Heart left ventricle (tissue), 16 donors: Measurements from ENCODE around the gene PRKACA. TPM values are rescaled to one million over a fixed set of nuclear protein-coding genes. Genes with fewer than 3 reads are reported as not detected.

ENCODE experiments used
- ATAC-seq, 4 donors: fragments of 200-7000 bp; cut with Tn5 transposase; one replicate each; pipeline ENCODE4 v1.9.1; 2020 to 2022; ENCODE audit warnings: moderate library complexity in 4 of 4, mild to moderate bottlenecking in 3 of 4, moderate number of reproducible peaks in 1 of 4
- DNase-seq, 5 donors: peaks; one replicate each; pipeline ENCODE4 v3.0.0-alpha.2; 2020
- H3K27ac ChIP-seq, 12 donors: fragments of 200-600 bp; sonication (generic) in 4 of 12; one replicate each; pipeline versions ENCODE4 v1.5.0 to v1.8.0; 2016 to 2022; ENCODE audit warnings: mild to moderate bottlenecking in 2 of 12
- H3K27me3 ChIP-seq, 9 donors: fragments of 200-600 bp; sonication (generic) in 2 of 9; one replicate each; pipeline versions ENCODE4 v1.5.1 to v1.8.0; 2016 to 2022; ENCODE audit warnings: mild to moderate bottlenecking in 3 of 9
- H3K36me3 ChIP-seq, 9 donors: fragments of 200-600 bp; sonication (generic) in 2 of 9; one replicate each; pipeline versions ENCODE4 v1.5.0 to v1.8.0; 2018 to 2022; ENCODE audit warnings: mild to moderate bottlenecking in 2 of 9
- H3K4me1 ChIP-seq, 12 donors: fragments of 200-600 bp; sonication (generic) in 4 of 12; one replicate each; pipeline versions ENCODE4 v1.5.0 to v1.8.0; 2016 to 2022; ENCODE audit warnings: mild to moderate bottlenecking in 3 of 12
- H3K4me3 ChIP-seq, 12 donors: fragments of 200-600 bp; sonication (generic) in 4 of 12; one replicate each; pipeline versions ENCODE4 v1.5.0 to v1.8.0; 2017 to 2022; ENCODE audit warnings: mild to moderate bottlenecking in 9 of 12, moderate library complexity in 4 of 12
- H3K9me3 ChIP-seq, 12 donors: fragments of 200-600 bp; sonication (generic) in 4 of 12; one replicate each; pipeline versions ENCODE4 v1.5.0 to v1.8.0; 2016 to 2022; ENCODE audit warnings: mild to moderate bottlenecking in 1 of 12
- CTCF ChIP-seq, 12 donors: fragments of 200-600 bp; sonication (generic) in 4 of 12; IDR thresholded peaks; one replicate each; pipeline versions ENCODE4 v1.5.0 to v1.8.0; 2018 to 2022; ENCODE audit warnings: antibody characterized with exemption in 12 of 12, mild to moderate bottlenecking in 5 of 12
- POLR2A ChIP-seq, 2 donors: fragments of 450-650 bp; IDR thresholded peaks; one replicate each; pipeline ENCODE4 v1.6.1; 2017; ENCODE audit warnings: antibody characterized with exemption in 2 of 2, mild to moderate bottlenecking in 2 of 2, moderate library complexity in 2 of 2
- WGBS, 4 donors: extraction: QIAGEN DNeasy Blood & Tissue Kit in 2 of 4; methylation state at CpG; one replicate each; pipeline versions ENCODE4 v1.1.5 to v1.1.7; 2013 to 2018; 5-methylcytosine and 5-hydroxymethylcytosine counted together
- intact Hi-C, 10 donors: fragments of 100-400 bp; cut with DNase I; formaldehyde crosslinking; loops; one replicate each; pipeline versions ENCODE4 v1.11.1 to v1.14.2; 2022
- polyA plus RNA-seq, 2 donors: library from polyadenylated mRNA; stranded (reverse); fragments of 200-250 nt; gene quantifications; one replicate each; pipeline ENCODE4 v1.2.3, GENCODE V29; 2013
- total RNA-seq, 9 donors: library from RNA; depleted of rRNA in 2 of 9; stranded (reverse); fragments of >200 nt in 2 of 9; fragmentation: NEBNext Ultra II Directional in 3 of 9; extraction: Animal tissue kit (Norgen Biotek cat#: 25700) in 3 of 9; gene quantifications; one replicate each; pipeline versions ENCODE4 v1.1.0 to v1.2.4, GENCODE V29; 2016 to 2023
- donor health status: ischemic (EF 13 %, LVEDD 7.1; RV severe dilation, severe dysfunction).
- donor health status: healthy with polysubstance abuse.
- donor health status: DM: no; HTN: yes; CAD: no.
- donor health status: DM: no; HTN: no; CAD: no.
- donor health status: ischemic (EF 25% LVEDD 6.9; RV normal size, moderate dysfunction).
- donor health status: ischemic (EF 25% LVEDD 5.7; RV mildly dilated, moderate dysfunction).
- donor health status: healthy.
- donor health status: DM: yes; HTN: yes; CAD: no.
- donor health status: ischemic (EF 35%, LVEDD 5.7; RV mildly dilated, moderate dysfunction).
- donor health status: nonischemic (EF 11% LVEDD 7.7; RV severe dilation, severe dysfunction).
- donor health status: DM: yes; HTN: yes; CAD: no.
- donor health status: PGD.
- donor health status: ischemic (EF 29% LVEDD 5.4; RV normal size, mild dysfunction).
- donor health status: nonischemic (EF 23%, LVEDD 6.1; RV moderate dilation, normal function).

PRKACA gene
- total and polyA plus RNA-seq, 11 donors, result 216 to 554 (median 454) TPM

- no peak overlapping the region for H3K27ac ChIP-seq
- ATAC-seq, result no peak
- peaks cover 5 to 34% (median 28%) of the 10 kb centered on the region in 9 donors for H3K27me3 ChIP-seq
- DNase-seq, result no peak
- no peaks in the 10 kb centered on the region for H3K9me3 ChIP-seq
- intact Hi-C loops, result loop anchor here in 1 of 10 donors (10.0 kb wide), 1 partner anchor 174 kb away; no protein-coding TSS in a partner anchor
- 17 to 21% (median 18%) methylated on average over 11 to 15 of the region's 15 CpGs for WGBS, 4 donors
- H3K36me3 ChIP-seq, result no peaks in the 10 kb centered on the region
- TF ChIP-seq POLR2A (IDR thresholded peaks at IDR 0.05), result no peak
- TF ChIP-seq CTCF (IDR thresholded peaks at IDR 0.05), result peak; percentile 41 to 68 (median 57)
- peaks cover 0 to 18% (median 2%) of the 10 kb centered on the region in 12 donors for H3K4me1 ChIP-seq
- no peak overlapping the region for H3K4me3 ChIP-seq
Measured at GRCh38 chr19:14059093-14059480, 58.5 kb downstream of the PRKACA start.

GRCh38 chr19:14058182-14059092 is 59.1 kb downstream of the PRKACA start:
- H3K27me3 ChIP-seq, result peaks cover 5 to 34% (median 28%) of the 10 kb centered on the region in 9 donors
- ATAC-seq (no peak), DNase-seq (no peak)
- peaks cover 0 to 2% (median 0%) of the 10 kb centered on the region in 12 donors for H3K9me3 ChIP-seq
- no peaks in the 10 kb centered on the region for H3K36me3 ChIP-seq
- no peak for TF ChIP-seq POLR2A (IDR thresholded peaks at IDR 0.05)
- no peak for TF ChIP-seq CTCF (IDR thresholded peaks at IDR 0.05)
- H3K4me1 ChIP-seq, result peaks cover 0 to 18% (median 2%) of the 10 kb centered on the region in 12 donors
- H3K4me3 ChIP-seq, result peak overlapping the region in 1 of 12 donors; percentile 34
- no peak overlapping the region for H3K27ac ChIP-seq
- intact Hi-C loops, result loop anchor here in 1 of 10 donors (10.0 kb wide), 1 partner anchor 174 kb away; no protein-coding TSS in a partner anchor
- WGBS, 4 donors, result 22 to 25% (median 24%) methylated on average over 17 of the region's 17 CpGs

GRCh38 chr19:14056741-14057356 is 60.7 kb downstream of the PRKACA start:
- Histone ChIP-seq H3K4me3 (peak overlapping the region in 10 of 12 donors; percentile 28 to 54 (median 44)), H3K27me3 (peaks cover 5 to 34% (median 28%) of the 10 kb centered on the region in 9 donors), H3K27ac (no peak overlapping the region), H3K36me3 (peaks cover 0 to 9% (median 0%) of the 10 kb centered on the region in 9 donors), H3K4me1 (peaks cover 0 to 18% (median 2%) of the 10 kb centered on the region in 12 donors), H3K9me3 (peaks cover 0 to 9% (median 0%) of the 10 kb centered on the region in 12 donors)
- intact Hi-C loops, result loop anchor here in 1 of 10 donors (10.0 kb wide), 1 partner anchor 172 kb away; no protein-coding TSS in a partner anchor
- DNase-seq (no peak), ATAC-seq (no peak)
- 23 to 35% (median 26%) methylated on average over 16 to 19 of the region's 19 CpGs for WGBS, 4 donors
- TF ChIP-seq CTCF (IDR thresholded peaks at IDR 0.05) (no peak), POLR2A (IDR thresholded peaks at IDR 0.05) (no peak)
